H1 (cell line): ENCODE measurements around the gene PAN2. TPM values are rescaled to one million over a fixed set of nuclear protein-coding genes. Genes with fewer than 3 reads are reported as not detected.

Experiments
- CTCF ChIA-PET: fragments of 300-600 bp; sonication (Branson Sonifier 250); formaldehyde crosslinking; loops from one replicate; lab custom pipeline; 2021; ENCODE audit not compliant: partially characterized antibody; lab: Charles Lee
- POLR2A ChIA-PET: fragments of 300-600 bp; sonication (Branson Sonifier 250); formaldehyde crosslinking; loops from one replicate; lab custom pipeline; 2021; ENCODE audit warnings: inconsistent platforms; ENCODE audit not compliant: partially characterized antibody; lab: Charles Lee
- DNase-seq, 2 experiments: peaks; one replicate each; pipeline versions ENCODE4 v3.0.0 to v3.0.0-alpha.2; 2010 to 2022; ENCODE audit warnings: low spot score in 2 of 2, low read depth in 1 of 2, mixed read lengths in 1 of 2
- FAIRE-seq: peaks from 2 replicates; lab custom pipeline; 2011; peaks lifted over from hg19 to GRCh38; lab: Jason Lieb, UNC
- H2AFZ ChIP-seq: 2 replicates; pipeline ENCODE4 v1.8.1; 2012; ENCODE audit warnings: low read length, inconsistent platforms
- H2AK5ac ChIP-seq: 2 replicates; pipeline ENCODE4 v1.6.1; 2013; ENCODE audit warnings: low read depth, low read length
- H2BK120ac ChIP-seq: replicated peaks from 2 replicates; pipeline ENCODE3; 2013; ENCODE audit warnings: low read depth, low read length, inconsistent platforms
- H2BK12ac ChIP-seq: 2 replicates; pipeline ENCODE4 v1.6.1; 2013; ENCODE audit warnings: low read depth, low read length
- H2BK15ac ChIP-seq: 2 replicates; pipeline ENCODE4 v1.6.1; 2013; ENCODE audit warnings: low read length
- H2BK20ac ChIP-seq: 2 replicates; pipeline ENCODE4 v1.6.1; 2013; ENCODE audit warnings: low read length
- H2BK5ac ChIP-seq: 2 replicates; pipeline ENCODE4 v1.6.1; 2013; ENCODE audit warnings: low read depth, low read length
- H3K14ac ChIP-seq: 2 replicates; pipeline ENCODE4 v1.6.1; 2013; ENCODE audit warnings: inconsistent platforms; ENCODE audit not compliant: insufficient read length
- H3K18ac ChIP-seq: 2 replicates; pipeline ENCODE4 v1.6.1; 2013; ENCODE audit warnings: low read length; ENCODE audit errors: extremely low read depth
- H3K23ac ChIP-seq: 2 replicates; pipeline ENCODE4 v1.6.1; 2013; ENCODE audit warnings: inconsistent platforms; ENCODE audit not compliant: insufficient read length
- H3K23me2 ChIP-seq: 2 replicates; pipeline ENCODE4 v1.6.1; 2013; ENCODE audit warnings: low read depth, low read length
- H3K27ac ChIP-seq: 2 replicates; pipeline ENCODE4 v1.6.1; 2011; ENCODE audit warnings: low read depth, low read length, inconsistent platforms
- H3K27me3 ChIP-seq, 4 experiments: replicated peaks in 1 of 4; 1 replicate in 1 of 4; 2 replicates in 3 of 4; pipeline versions ENCODE4 v1.6.1 to v1.8.1; 2011 to 2013; ENCODE audit warnings: low read length in 3 of 4, mild to moderate bottlenecking in 3 of 4, inconsistent platforms in 2 of 4, mixed read lengths in 2 of 4, moderate library complexity in 1 of 4; ENCODE audit not compliant: control insufficient read depth in 3 of 4, insufficient read depth in 3 of 4; ENCODE audit errors: extremely low read depth in 1 of 4
- H3K36me3 ChIP-seq, 4 experiments: 2 replicates each; pipeline versions ENCODE4 v1.6.1 to v1.8.1; 2011 to 2013; ENCODE audit warnings: mild to moderate bottlenecking in 4 of 4, low read length in 3 of 4, moderate library complexity in 2 of 4, control low read depth in 1 of 4, inconsistent platforms in 1 of 4; ENCODE audit not compliant: insufficient read depth in 4 of 4, control insufficient read depth in 2 of 4
- H3K4ac ChIP-seq: replicated peaks from 2 replicates; pipeline ENCODE3; 2013; ENCODE audit warnings: low read length, low read depth, mixed read lengths, inconsistent platforms; ENCODE audit not compliant: insufficient read length
- H3K4me1 ChIP-seq, 4 experiments: replicated peaks in 1 of 4; 1 replicate in 1 of 4; 2 replicates in 3 of 4; pipeline versions ENCODE4 v1.6.1 to v1.8.1; 2011 to 2013; ENCODE audit warnings: low read length in 3 of 4, inconsistent platforms in 2 of 4, mixed read lengths in 1 of 4; ENCODE audit not compliant: insufficient read depth in 4 of 4, control insufficient read depth in 3 of 4
- H3K4me2 ChIP-seq, 2 experiments: 2 replicates each; pipeline versions ENCODE4 v1.6.1 to v1.8.1; 2011 to 2013; ENCODE audit warnings: low read depth in 2 of 2, low read length in 2 of 2, control low read depth in 1 of 2, inconsistent platforms in 1 of 2, mild to moderate bottlenecking in 1 of 2; ENCODE audit not compliant: insufficient read depth in 1 of 2
- H3K4me3 ChIP-seq, 4 experiments: fragments of 200-600, 300-600 bp in 1 of 4; sonication (generic), shearing (Covaris generic), sonication (Bioruptor Twin) in 1 of 4; 2 replicates each; pipeline versions ENCODE4 v1.5.1 to v1.8.1; 2011 to 2016; ENCODE audit warnings: low read length in 4 of 4, low read depth in 3 of 4, control low read depth in 2 of 4, inconsistent platforms in 2 of 4, mild to moderate bottlenecking in 2 of 4, mixed read lengths in 1 of 4, moderate library complexity in 1 of 4; ENCODE audit not compliant: insufficient read depth in 2 of 4; ENCODE audit errors: extremely low read depth in 1 of 4
- H3K56ac ChIP-seq: replicated peaks from 2 replicates; pipeline ENCODE3; 2013; ENCODE audit warnings: low read depth, mild to moderate bottlenecking, mixed read lengths, low read length, inconsistent platforms; ENCODE audit not compliant: insufficient read length
- H3K79me1 ChIP-seq: 2 replicates; pipeline ENCODE4 v1.6.1; 2013; ENCODE audit warnings: low read depth, low read length, control low read depth
- H3K79me2 ChIP-seq, 2 experiments: 2 replicates each; pipeline versions ENCODE4 v1.6.1 to v1.8.1; 2012 to 2013; ENCODE audit warnings: low read length in 2 of 2, mild to moderate bottlenecking in 2 of 2, inconsistent platforms in 1 of 2; ENCODE audit not compliant: insufficient read depth in 2 of 2, control insufficient read depth in 1 of 2
- H3K9ac ChIP-seq, 4 experiments: replicated peaks in 1 of 4; 1 replicate in 1 of 4; 2 replicates in 3 of 4; pipeline versions ENCODE4 v1.6.1 to v1.8.1; 2011 to 2013; ENCODE audit warnings: low read depth in 3 of 4, low read length in 3 of 4, control low read depth in 2 of 4, mild to moderate bottlenecking in 2 of 4, moderate library complexity in 2 of 4, inconsistent platforms in 1 of 4; ENCODE audit errors: extremely low read depth in 1 of 4
- H3K9me3 ChIP-seq, 2 experiments: 2 replicates each; pipeline versions ENCODE4 v1.6.1 to v1.8.1; 2012 to 2013; ENCODE audit warnings: mild to moderate bottlenecking in 2 of 2, moderate library complexity in 2 of 2, control low read depth in 1 of 2, inconsistent platforms in 1 of 2, low read depth in 1 of 2, low read length in 1 of 2, mixed read lengths in 1 of 2; ENCODE audit not compliant: insufficient read depth in 2 of 2
- H4K20me1 ChIP-seq, 2 experiments: replicated peaks in 1 of 2; 2 replicates each; pipeline versions ENCODE3 to v1.8.1; 2011 to 2013; ENCODE audit warnings: inconsistent platforms in 2 of 2, low read length in 2 of 2, mild to moderate bottlenecking in 1 of 2; ENCODE audit not compliant: insufficient read depth in 2 of 2, control insufficient read depth in 1 of 2
- H4K5ac ChIP-seq: 2 replicates; pipeline ENCODE4 v1.6.1; 2013; ENCODE audit warnings: low read length, low read depth, mixed read lengths, inconsistent platforms; ENCODE audit not compliant: insufficient read length
- H4K8ac ChIP-seq: 2 replicates; pipeline ENCODE4 v1.8.0; 2013; ENCODE audit warnings: mild to moderate bottlenecking, moderate library complexity, low read length, inconsistent platforms; ENCODE audit not compliant: insufficient read depth; ENCODE audit errors: extremely low read depth
- H4K91ac ChIP-seq: replicated peaks from 2 replicates; pipeline ENCODE3; 2013; ENCODE audit warnings: low read length, mixed read lengths, inconsistent platforms; ENCODE audit not compliant: insufficient read length
- BCL11A ChIP-seq, 2 experiments: IDR thresholded peaks; one replicate each; pipeline ENCODE4 v1.6.1; 2011; ENCODE audit warnings: low read depth in 2 of 2, low read length in 2 of 2, mild to moderate bottlenecking in 2 of 2
- BRCA1 ChIP-seq: IDR thresholded peaks from 2 replicates; pipeline ENCODE4 v1.6.1; 2012; ENCODE audit warnings: low read depth, low read length, improper control_type of control experiment
- E2F6 ChIP-seq: IDR thresholded peaks from 2 replicates; pipeline ENCODE4 v1.6.1; 2012; ENCODE audit warnings: inconsistent platforms
- FOSL1 ChIP-seq: IDR thresholded peaks from 2 replicates; pipeline ENCODE4 v1.6.1; 2011; ENCODE audit warnings: mild to moderate bottlenecking, low read depth, low read length, moderate library complexity; ENCODE audit not compliant: insufficient read depth
- JUN ChIP-seq: IDR thresholded peaks from 2 replicates; pipeline ENCODE4 v1.6.1; 2011; ENCODE audit warnings: low read depth, mild to moderate bottlenecking, improper control_type of control experiment, low read length
- POLR2AphosphoS5 ChIP-seq: IDR thresholded peaks from 2 replicates; pipeline ENCODE4 v1.6.1; 2011; ENCODE audit warnings: low read depth, low read length
- RFX5 ChIP-seq: IDR thresholded peaks from 2 replicates; pipeline ENCODE4 v1.6.1; 2011; ENCODE audit warnings: low read depth, low read length, improper control_type of control experiment, borderline replicate concordance
- WGBS, 2 experiments: shearing (Covaris generic) in 1 of 2; methylation state at CpG; one replicate each; pipeline versions ENCODE4 v1.1.6 to v1.1.7; 2013 to 2015; ENCODE audit warnings: low lambda C conversion rate in 2 of 2, mixed read lengths in 2 of 2, inconsistent platforms in 1 of 2, low coverage in 1 of 2, missing lambda C conversion rate in 1 of 2; ENCODE audit not compliant: insufficient replicate concordance in 2 of 2, insufficient coverage in 1 of 2, insufficient read length in 1 of 2; ENCODE audit errors: extremely low coverage in 1 of 2, missing lambda C conversion rate in 1 of 2; 5-methylcytosine and 5-hydroxymethylcytosine counted together
- polyA plus RNA-seq, 7 experiments: library from polyadenylated mRNA; depleted of rRNA in 3 of 7; stranded (reverse) in 5 of 7; unstranded in 2 of 7; fragments of >200 nt in 5 of 7; fragments of 200-250 nt in 2 of 7; gene quantifications; 1 replicate in 5 of 7; 2 replicates in 1 of 7; 4 replicates in 1 of 7; pipeline versions ENCODE4 v1.2.1 to v1.2.3, GENCODE V29; 2011 to 2013; ENCODE audit warnings: missing spikeins in 2 of 7, mixed read lengths in 2 of 7
- total RNA-seq: library from RNA; stranded (reverse); fragmentation: NEBNext Ultra II Directional; extraction: Animal tissue kit (Norgen Biotek cat#: 25700); gene quantifications from 2 replicates; pipeline ENCODE4 v1.2.1, GENCODE V29; 2021

PAN2 gene
- total and polyA plus RNA-seq, 2 of the 8 experiments (the other 6 are each of a cell fraction or from before 2014, with no cell fraction given): 29.6 to 36.7 TPM

GRCh38 chr12:56382611-56383010, 48.8 kb upstream of the PAN2 start:
- Histone ChIP-seq H2AK5ac (no peak overlapping the region), H4K5ac (no peak overlapping the region), H3K9ac (no peak overlapping the region), H3K23ac (no peak overlapping the region), H2BK15ac (no peak overlapping the region), H3K9me3 (no peaks in the 10 kb centered on the region), H3K27me3 (no peaks in the 10 kb centered on the region), H3K14ac (no peak overlapping the region), H3K36me3 (no peaks in the 10 kb centered on the region), H4K91ac (no peak overlapping the region), H3K4ac (no peak overlapping the region), H3K27ac (no peak overlapping the region), H3K79me1 (no peaks in the 10 kb centered on the region), H2BK12ac (no peak overlapping the region), H4K8ac (no peak overlapping the region), H3K23me2 (no peaks in the 10 kb centered on the region), H3K18ac (no peak overlapping the region), H3K4me2 (no peak overlapping the region), H3K56ac (no peak overlapping the region), H3K79me2 (no peaks in the 10 kb centered on the region), H2AFZ (no peak overlapping the region), H4K20me1 (no peaks in the 10 kb centered on the region), H2BK5ac (no peak overlapping the region), H3K4me3 (no peak overlapping the region), H2BK20ac (no peak overlapping the region), H3K4me1 (peaks cover 0 to 3% (median under 1%) of the 10 kb centered on the region in 4 experiments; a peak in 2 of 7 replicates), H2BK120ac (no peak overlapping the region)
- no peak for FAIRE-seq
- TF ChIP-seq BRCA1: no peak
- no peak for TF ChIP-seq FOSL1
- TF ChIP-seq E2F6: no peak
- TF ChIP-seq POLR2AphosphoS5: no peak
- TF ChIP-seq BCL11A (IDR thresholded peaks at IDR 0.05; ENCODE audit: low read depth in 2 of 2, low read length in 2 of 2): no peak
- no peak for TF ChIP-seq JUN
- TF ChIP-seq RFX5: no peak
- 92% methylated on average over 16 of the region's 16 CpGs; no CpG with 5 or more reads in 1 of the 2 experiments for WGBS, 2 experiments
- no peak for DNase-seq
- POLR2A ChIA-PET: interaction anchor here (1.1 to 1.4 kb wide), 4 partner anchors 14 to 67 kb away, joined by 3 read pairs; partner anchors contain the start of gene TIMELESS
- CTCF ChIA-PET: interaction anchor here (0.6 to 1.3 kb wide), 4 partner anchors 65 to 197 kb away, joined by 3 to 4 read pairs (median 3); no protein-coding TSS in a partner anchor
